ENCODE results near the gene DTD2. TPM values are rescaled to one million over a fixed set of nuclear protein-coding genes. Genes with fewer than 3 reads are reported as not detected.
A peak's percentile ranks its signal among the peaks of the same experiment; 100 is the strongest.

Gene DTD2
- total RNA-seq (16.2 TPM), polyA plus RNA-seq (ENCODE audit: insufficient read depth, low read depth, low replicate concordance) (7.7 TPM)
- long read RNA-seq, donor 1, partial matches to known transcripts: 0 of 5 reads
- long read RNA-seq, donor 1, other reads (novel, unspliced or antisense): 0 of 5 reads
- long read RNA-seq, donor 2, transcript DTD2-203 (3 exons, 823 nt): major isoform, 8 of 10 reads
- long read RNA-seq, donor 2, partial matches to known transcripts: 0 of 10 reads
- long read RNA-seq, donor 2, other reads (novel, unspliced or antisense): 0 of 10 reads
- long read RNA-seq, donor 3, partial matches to known transcripts: 0 of 4 reads
- long read RNA-seq, donor 3, other reads (novel, unspliced or antisense): 0 of 4 reads
- long read RNA-seq, donor 4, partial matches to known transcripts: 0 of 4 reads
- long read RNA-seq, donor 4, other reads (novel, unspliced or antisense): 0 of 4 reads
- long read RNA-seq, donor 5: 0 reads
- long read RNA-seq, donor 6, partial matches to known transcripts: 0 of 1 reads
- long read RNA-seq, donor 6, other reads (novel, unspliced or antisense): 0 of 1 reads
- long read RNA-seq, donor 7, partial matches to known transcripts: 0 of 2 reads
- long read RNA-seq, donor 7, other reads (novel, unspliced or antisense): 0 of 2 reads
- long read RNA-seq, donor 8, partial matches to known transcripts: 0 of 5 reads
- long read RNA-seq, donor 8, other reads (novel, unspliced or antisense): 0 of 5 reads
- long read RNA-seq, donor 9, partial matches to known transcripts: 0 of 2 reads
- long read RNA-seq, donor 9, other reads (novel, unspliced or antisense): 0 of 2 reads
- long read RNA-seq, donor 10, partial matches to known transcripts: 0 of 4 reads
- long read RNA-seq, donor 10, other reads (novel, unspliced or antisense): 0 of 4 reads

- FAIRE-seq: peak; percentile 88
- TF ChIP-seq CTCF (IDR thresholded peaks at IDR 0.05; ENCODE audit: borderline replicate concordance, extremely low read depth, insufficient read depth): no peak
- H3K4me3 ChIP-seq (ENCODE audit: low read length in 3 of 3): peak within 1 kb of the TSS; percentile 73 to 94 (median 85)
- no peaks in the 10 kb centered on the region for H3K9me3 ChIP-seq (ENCODE audit: control insufficient read depth in 2 of 3, insufficient read depth in 1 of 3, low read length in 3 of 3)
- peaks cover 0 to 4% (median 0%) of the 10 kb centered on the region in 3 donors for H3K36me3 ChIP-seq (ENCODE audit: control insufficient read depth in 2 of 3, insufficient read depth in 3 of 3, low read length in 3 of 3)
- H3K9ac ChIP-seq (ENCODE audit: low read length in 3 of 3): peak within 1 kb of the TSS; percentile 56 to 89 (median 68)
- no peaks in the 10 kb centered on the region for H3K27me3 ChIP-seq (ENCODE audit: control insufficient read depth, insufficient read depth, low read length)
- peak within 1 kb of the TSS; percentile 74 to 87 for H3K27ac ChIP-seq (ENCODE audit: low read depth in 2 of 2, low read length in 2 of 2)
- H3K4me1 ChIP-seq (ENCODE audit: control insufficient read depth in 2 of 3, insufficient read depth in 2 of 3, low read depth in 1 of 3, low read length in 3 of 3): no peaks in the 10 kb centered on the region
- intact Hi-C loops (cut with DNase I): no loop called here
- peak; percentile 94 to 99 (median 97) for DNase-seq
These were observed at the start of gene DTD2 for GRCh38 chr14:31456841-31457664. Gene DTD2, minus strand, starts transcription at chr14:31457506. Its CDS starts 113 bp downstream, at chr14:31457393.

- Histone ChIP-seq H3K27me3 (ENCODE audit: control insufficient read depth, insufficient read depth, low read length) (no peaks in the 10 kb centered on the region), H3K4me3 (ENCODE audit: low read length in 3 of 3) (peak overlapping the region in 1 of 3 donors; percentile 19), H3K27ac (ENCODE audit: low read depth in 2 of 2, low read length in 2 of 2) (peak overlapping the region in 1 of 2 donors; percentile 50), H3K9ac (ENCODE audit: low read length in 3 of 3) (no peak overlapping the region), H3K9me3 (ENCODE audit: control insufficient read depth in 2 of 3, insufficient read depth in 1 of 3, low read length in 3 of 3) (no peaks in the 10 kb centered on the region), H3K4me1 (ENCODE audit: control insufficient read depth in 2 of 3, insufficient read depth in 2 of 3, low read depth in 1 of 3, low read length in 3 of 3) (peaks cover 0 to 11% (median 8%) of the 10 kb centered on the region in 3 donors), H3K36me3 (ENCODE audit: control insufficient read depth in 2 of 3, insufficient read depth in 3 of 3, low read length in 3 of 3) (no peaks in the 10 kb centered on the region)
- DNase-seq (peak in 2 of 5 donors; percentile 24 to 48), FAIRE-seq (no peak)
- intact Hi-C loops (cut with DNase I): no loop called here
- no peak for TF ChIP-seq CTCF (IDR thresholded peaks at IDR 0.05; ENCODE audit: borderline replicate concordance, extremely low read depth, insufficient read depth)
These were observed 48.1 kb upstream of the DTD2 start for GRCh38 chr14:31505411-31505810.

GRCh38 chr14:31501870-31502269, 44.6 kb upstream of the DTD2 start:
- H3K27ac ChIP-seq (ENCODE audit: low read depth in 2 of 2, low read length in 2 of 2): no peak overlapping the region
- DNase-seq (no peak), FAIRE-seq (no peak)
- no peaks in the 10 kb centered on the region for H3K36me3 ChIP-seq (ENCODE audit: control insufficient read depth in 2 of 3, insufficient read depth in 3 of 3, low read length in 3 of 3)
- H3K4me3 ChIP-seq (ENCODE audit: low read length in 3 of 3): no peak overlapping the region
- H3K9ac ChIP-seq (ENCODE audit: low read length in 3 of 3): no peak overlapping the region
- intact Hi-C loops (cut with DNase I): no loop called here
- no peaks in the 10 kb centered on the region for H3K27me3 ChIP-seq (ENCODE audit: control insufficient read depth, insufficient read depth, low read length)
- no peaks in the 10 kb centered on the region for H3K9me3 ChIP-seq (ENCODE audit: control insufficient read depth in 2 of 3, insufficient read depth in 1 of 3, low read length in 3 of 3)
- H3K4me1 ChIP-seq (ENCODE audit: control insufficient read depth in 2 of 3, insufficient read depth in 2 of 3, low read depth in 1 of 3, low read length in 3 of 3): peaks cover 0 to 11% (median 4%) of the 10 kb centered on the region in 3 donors
- TF ChIP-seq CTCF (IDR thresholded peaks at IDR 0.05; ENCODE audit: borderline replicate concordance, extremely low read depth, insufficient read depth): no peak
